OCI-LY7 (cell line): ENCODE data around the gene CIP2A.

ENCODE experiments used
- CTCF ChIP-seq: fragments of 200-600 bp; sonication (generic); conservative IDR thresholded peaks from 2 replicates; pipeline ENCODE4 v1.5.1; 2014; ENCODE audit warnings: mild to moderate bottlenecking, antibody characterized with exemption, low read length, moderate library complexity, mixed read lengths
- EZH2phosphoT487 ChIP-seq: fragments of 200-600 bp; sonication (generic); IDR thresholded peaks from 2 replicates; pipeline ENCODE4 v1.6.1; 2018; ENCODE audit warnings: low read depth, borderline replicate concordance, mild to moderate bottlenecking, mixed run types, antibody characterized with exemption, low read length, moderate library complexity, mixed read lengths

GRCh38 chr3:108546692-108547091, 42.5 kb downstream of the CIP2A start:
- TF ChIP-seq CTCF (no peak), EZH2phosphoT487 (no peak)
